Fibroblast of villous mesenchyme (primary cell): ENCODE results near the gene PGAM1. TPM values are rescaled to one million over a fixed set of nuclear protein-coding genes. Genes with fewer than 3 reads are reported as not detected.

Experiments
- DNase-seq: peaks from one replicate; pipeline ENCODE4 v3.0.0-alpha.2; 2010; ENCODE audit warnings: low read depth
- H3K4me3 ChIP-seq: 2 replicates; pipeline ENCODE4 v1.5.1; 2011; ENCODE audit warnings: low read depth, mild to moderate bottlenecking, low read length
- CTCF ChIP-seq: IDR thresholded peaks from 2 replicates; pipeline ENCODE4 v1.5.1; 2012; ENCODE audit warnings: low read depth, mild to moderate bottlenecking, low read length; ENCODE audit not compliant: insufficient read depth
- total RNA-seq: library from RNA; depleted of rRNA; stranded (reverse); fragments of >200 nt; gene quantifications from 2 replicates; pipeline ENCODE4 v1.2.3, GENCODE V29; 2012

Gene PGAM1
- total RNA-seq, 1 donor = 443 TPM

GRCh38 chr10:97452352-97452751 lies 26.4 kb downstream of the PGAM1 start:
- no peak for TF ChIP-seq CTCF
- H3K4me3 ChIP-seq = no peak overlapping the region
- no peak for DNase-seq

- no peak for DNase-seq
These were observed 28.5 kb downstream of the PGAM1 start for GRCh38 chr10:97454330-97455036.

GRCh38 chr10:97456034-97456685 lies 30.2 kb downstream of the PGAM1 start:
- no peak for TF ChIP-seq CTCF
- no peak for DNase-seq

More at GRCh38 chr10:97454330-97455036, 28.5 kb downstream of the PGAM1 start:
- TF ChIP-seq CTCF = no peak
- no peak overlapping the region for H3K4me3 ChIP-seq

GRCh38 chr10:97456686-97457065 lies 30.7 kb downstream of the PGAM1 start:
- TF ChIP-seq CTCF = no peak
- no peak for DNase-seq
- no peak overlapping the region for H3K4me3 ChIP-seq

More at GRCh38 chr10:97456034-97456685, 30.2 kb downstream of the PGAM1 start:
- H3K4me3 ChIP-seq = no peak overlapping the region

- no peak overlapping the region for H3K4me3 ChIP-seq
- TF ChIP-seq CTCF = no peak
- DNase-seq = no peak
These were observed 33.1 kb downstream of the PGAM1 start for GRCh38 chr10:97459111-97459510.

- TF ChIP-seq CTCF = no peak
- no peak overlapping the region for H3K4me3 ChIP-seq
- no peak for DNase-seq
These were observed 33.9 kb downstream of the PGAM1 start for GRCh38 chr10:97459933-97460332.
